HUDEP-2 (cell line): ENCODE measurements around the gene DDX60.
"Not testable (repeated sequence)": the region's sequence is repeated elsewhere in the genome, so short reads cannot be mapped to it uniquely, and the experiment has no call there.

Experiments used
- DNase-seq, 76 experiments: peaks; one replicate each; lab custom pipeline; 2025; ENCODE audit not compliant: unreplicated experiment in 76 of 76; lab: John Stamatoyannopoulos, UW

DDX60 gene

DNA sequence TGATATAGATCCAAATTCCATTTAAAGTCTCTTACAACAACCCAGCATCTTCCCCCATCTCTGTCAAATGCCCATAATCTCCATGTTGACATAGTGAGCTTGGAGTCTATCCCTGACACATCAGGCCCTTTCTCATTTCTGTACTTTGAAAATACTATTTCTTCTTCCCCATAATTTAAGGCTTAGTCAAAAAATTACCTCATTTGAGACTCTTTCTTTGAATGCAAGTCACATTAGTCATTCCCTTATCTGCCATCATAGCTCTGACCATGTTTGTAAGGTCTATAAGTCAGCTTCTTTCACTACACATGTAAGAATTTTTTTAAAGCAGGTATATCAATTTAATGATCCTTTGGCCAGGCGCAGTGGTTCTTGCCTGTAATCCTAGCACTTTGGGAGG lies 99.9 kb downstream of the DDX60 start:
- peak in 3 of 76 experiments; percentile 1 to 11 (median 6) for DNase-seq

DNA sequence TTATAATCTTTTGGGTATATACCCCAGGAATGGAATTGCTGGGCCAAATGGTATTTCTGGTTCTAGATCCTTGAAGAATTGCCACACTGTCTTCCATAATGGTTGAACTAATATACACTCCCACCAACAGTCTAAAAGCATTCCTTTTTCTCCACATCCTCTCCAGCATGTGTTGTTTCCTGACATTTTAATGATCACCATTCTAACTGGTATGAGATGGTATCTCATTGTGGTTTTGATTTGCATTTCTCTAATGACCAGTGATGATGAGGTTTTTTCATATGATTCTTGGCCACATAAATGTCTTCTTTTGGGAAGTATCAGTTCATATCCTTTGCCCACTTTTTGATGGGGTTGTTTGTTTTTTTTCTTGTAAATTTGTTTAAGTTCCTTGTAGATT lies 105.0 kb downstream of the DDX60 start:
- not testable (repeated sequence) for DNase-seq

DNA sequence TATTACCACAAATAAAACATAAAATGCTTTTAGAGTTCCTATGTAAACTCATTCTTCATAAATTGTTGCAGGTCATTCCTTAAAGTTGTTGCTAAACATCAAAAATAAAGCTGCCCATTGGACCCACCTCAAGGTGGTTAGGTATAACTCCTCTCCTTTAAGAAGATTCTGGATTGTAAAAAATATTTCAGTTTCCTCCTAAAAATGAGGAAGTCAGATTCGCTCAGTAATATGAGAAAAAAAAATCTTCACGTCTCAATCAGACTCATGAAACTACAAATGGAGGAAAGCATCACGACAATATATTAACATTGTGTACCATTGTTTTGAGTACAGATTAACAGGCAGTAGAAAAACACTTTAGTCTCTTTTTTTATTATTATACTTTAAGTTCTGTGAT lies 105.9 kb downstream of the DDX60 start:
- DNase-seq = no peak

DNA sequence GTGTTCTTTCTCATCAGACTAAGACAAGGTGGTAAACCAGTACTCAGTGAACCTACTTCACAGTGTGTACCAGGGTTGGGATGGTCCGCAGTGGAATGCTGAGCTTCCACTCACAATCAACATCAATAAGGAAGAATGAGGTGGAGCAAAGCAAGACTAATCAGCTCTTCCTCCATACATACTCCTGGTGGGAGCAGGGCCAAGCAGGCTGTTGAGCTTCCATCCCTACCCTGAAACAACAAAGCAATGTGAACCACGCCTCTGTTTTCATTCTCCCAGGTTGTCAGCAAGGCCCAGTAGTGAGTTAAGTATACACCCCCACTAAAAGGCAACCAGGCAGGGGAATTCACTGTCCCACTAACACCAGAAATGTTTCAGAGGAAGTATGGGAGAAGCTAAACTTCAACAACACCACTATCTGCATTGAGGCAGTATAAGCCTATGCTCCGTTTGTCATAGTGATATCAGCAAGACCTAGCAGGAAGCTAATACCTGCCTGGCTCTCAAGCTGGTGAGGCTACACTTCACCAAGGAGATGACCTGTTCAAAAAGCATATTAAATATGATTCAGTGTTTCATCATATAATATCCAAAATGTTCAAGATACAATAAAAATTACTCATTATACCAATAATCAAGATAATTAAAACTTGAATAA lies 109.5 kb downstream of the DDX60 start:
- DNase-seq = no peak

DNA sequence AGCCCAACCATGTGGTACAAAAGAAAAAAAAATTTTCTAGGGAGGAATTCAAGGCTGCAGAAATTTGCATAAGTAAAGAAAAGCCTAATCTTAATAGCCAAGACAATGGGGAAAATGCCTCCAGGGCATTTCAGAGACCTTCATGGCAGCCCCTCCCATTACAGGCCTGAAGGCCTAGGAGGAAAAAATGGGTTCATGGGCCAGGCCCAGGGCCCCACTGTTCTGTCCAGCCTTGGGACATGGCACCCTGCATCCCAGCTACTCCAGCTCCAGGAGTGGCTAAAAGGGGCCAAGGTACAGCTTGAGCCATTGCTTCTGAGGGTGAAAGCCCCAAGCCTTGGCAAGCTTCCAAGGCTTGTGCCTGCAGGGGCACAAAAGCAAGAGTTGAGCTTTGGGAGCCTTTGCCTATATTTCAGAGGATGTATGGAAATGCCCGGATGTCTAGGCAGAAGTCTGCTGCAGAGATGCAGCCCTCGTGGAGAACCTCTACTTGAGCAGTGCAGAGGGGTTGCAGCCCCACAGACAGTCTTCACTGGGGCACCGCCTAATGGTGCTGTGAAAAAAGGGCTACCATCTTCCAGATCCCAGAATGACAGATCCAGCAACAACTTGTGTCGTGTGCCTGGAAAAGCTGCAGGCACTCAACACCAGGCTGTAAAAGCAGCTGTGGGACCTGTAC lies 115.2 kb downstream of the DDX60 start:
- DNase-seq = no peak

DNA sequence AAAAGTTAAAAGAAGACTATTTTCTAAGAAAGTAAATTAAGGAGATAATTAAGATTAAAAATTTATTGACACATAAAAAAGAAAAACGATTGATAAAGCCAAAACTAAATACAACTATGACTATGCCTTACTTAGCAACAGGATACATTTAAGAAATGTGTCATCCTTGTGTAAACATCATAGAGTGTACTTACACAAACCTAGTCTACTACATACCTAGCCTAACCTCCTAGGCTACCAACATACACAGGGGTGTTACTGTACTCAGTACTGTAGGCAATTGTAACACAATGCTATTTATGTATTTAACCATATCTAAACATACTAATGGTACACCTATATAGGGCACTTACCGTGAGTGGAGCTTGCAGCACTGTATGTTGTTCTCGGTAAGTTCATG lies 117.9 kb downstream of the DDX60 start:
- DNase-seq = no peak

DNA sequence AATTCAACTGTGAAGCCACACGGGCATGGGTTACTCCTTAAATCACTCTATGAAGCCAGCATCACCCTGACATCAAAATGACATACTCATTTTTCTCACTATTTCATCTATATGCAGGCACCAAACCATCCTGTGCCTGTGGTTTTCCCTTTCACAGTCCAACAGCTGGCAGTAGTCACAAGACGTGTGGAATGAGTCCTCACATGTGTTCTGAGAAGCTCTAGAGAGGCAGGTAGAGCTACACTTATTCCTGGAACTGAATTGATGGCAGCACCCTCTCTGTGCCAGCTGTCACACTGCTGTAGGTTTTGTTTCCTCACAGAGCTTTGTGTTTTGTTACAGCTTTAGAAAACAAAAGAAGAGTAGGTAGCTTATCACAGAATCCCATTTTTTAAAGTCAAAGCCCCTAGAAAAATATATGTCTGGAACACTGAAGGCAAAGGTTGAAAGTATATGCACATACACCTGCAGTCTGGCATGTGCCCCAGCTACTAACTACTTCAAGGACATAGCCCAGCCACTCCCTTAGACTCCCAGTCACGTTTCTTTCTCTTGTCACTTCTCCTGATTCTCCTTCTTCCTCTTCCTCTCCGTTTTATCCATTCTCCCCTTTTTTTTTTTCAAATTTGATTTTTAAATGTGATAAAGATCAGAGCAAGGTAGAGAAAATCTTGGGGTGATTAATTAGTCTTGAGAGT lies 119.1 kb downstream of the DDX60 start:
- no peak for DNase-seq

DNA sequence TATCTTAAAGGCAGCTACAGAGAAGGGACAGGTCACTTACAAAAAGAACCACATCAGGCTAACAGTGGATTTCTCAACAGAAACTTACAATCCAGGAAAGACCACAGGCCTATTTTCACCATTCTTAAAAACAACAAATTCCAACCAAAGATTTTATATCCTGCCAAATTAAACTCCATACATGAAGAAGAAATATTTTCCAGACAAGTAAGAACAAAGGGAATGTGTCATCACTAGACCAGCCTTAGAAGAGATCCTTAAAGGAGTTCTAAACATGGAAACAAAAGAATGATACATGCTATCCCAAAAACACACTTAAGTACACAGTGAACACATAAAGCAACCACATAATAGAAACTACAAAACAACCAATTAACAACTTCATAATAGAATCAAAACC lies 120.6 kb downstream of the DDX60 start:
- DNase-seq = no peak

DNA sequence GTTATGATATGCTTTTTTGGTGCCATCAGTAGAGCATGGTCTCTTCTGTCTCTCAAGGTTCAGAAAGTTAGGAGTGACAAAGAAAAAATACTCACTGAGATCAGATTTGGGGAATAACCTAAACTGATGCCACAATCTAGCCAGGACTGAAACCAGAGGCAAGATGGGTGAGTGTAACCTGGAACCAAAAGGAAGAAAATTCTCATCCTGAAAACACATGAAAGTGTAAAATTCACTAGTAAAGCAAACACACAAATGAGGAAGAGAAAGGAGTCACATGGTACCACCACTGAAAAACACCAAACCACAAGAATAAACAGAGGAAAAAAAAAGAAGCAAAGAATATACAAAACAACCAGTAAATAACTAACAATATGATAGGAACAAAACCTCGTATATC lies 129.8 kb downstream of the DDX60 start:
- DNase-seq = no peak

DNA sequence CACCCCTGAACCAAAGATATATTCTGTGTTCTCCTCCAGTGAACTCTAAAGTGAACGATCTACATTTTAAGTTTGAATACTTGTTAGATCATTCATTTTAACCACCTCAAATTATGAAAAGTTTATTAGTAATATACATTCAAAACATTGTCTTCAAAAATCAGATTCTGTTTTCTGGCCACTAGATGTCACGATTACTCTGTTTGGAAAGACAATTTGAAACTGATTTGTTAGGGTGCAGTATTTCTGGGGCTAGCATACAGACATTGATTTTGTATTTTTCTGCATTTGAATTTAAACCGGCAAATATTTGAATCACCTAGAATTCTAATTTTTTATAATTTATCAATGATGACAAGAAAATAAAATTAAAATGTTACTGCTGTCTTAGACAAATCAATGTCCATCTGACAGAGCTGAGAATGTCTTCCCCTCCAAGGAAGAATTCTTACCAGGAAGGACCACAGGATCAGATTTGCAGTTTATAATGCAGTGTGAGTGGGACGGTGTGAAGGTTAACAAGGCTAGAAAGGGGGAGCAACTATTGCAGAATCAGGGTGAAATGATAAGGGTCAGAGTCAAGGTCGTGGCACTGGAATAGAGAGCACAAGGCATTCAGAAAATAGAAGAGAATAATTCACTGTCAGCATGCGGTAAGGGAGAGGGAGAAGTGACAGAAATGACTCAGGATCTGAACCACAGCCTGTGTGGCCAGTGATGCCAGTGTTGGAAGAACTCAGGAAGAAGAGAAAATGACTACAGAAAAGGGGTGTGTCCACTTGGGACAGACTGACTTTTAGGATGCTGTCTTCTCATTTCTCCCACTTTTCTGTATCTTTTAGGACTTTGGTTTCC lies 134.6 kb downstream of the DDX60 start:
- peak in 22 of 76 experiments; percentile 1 to 42 (median 18) for DNase-seq

DNA sequence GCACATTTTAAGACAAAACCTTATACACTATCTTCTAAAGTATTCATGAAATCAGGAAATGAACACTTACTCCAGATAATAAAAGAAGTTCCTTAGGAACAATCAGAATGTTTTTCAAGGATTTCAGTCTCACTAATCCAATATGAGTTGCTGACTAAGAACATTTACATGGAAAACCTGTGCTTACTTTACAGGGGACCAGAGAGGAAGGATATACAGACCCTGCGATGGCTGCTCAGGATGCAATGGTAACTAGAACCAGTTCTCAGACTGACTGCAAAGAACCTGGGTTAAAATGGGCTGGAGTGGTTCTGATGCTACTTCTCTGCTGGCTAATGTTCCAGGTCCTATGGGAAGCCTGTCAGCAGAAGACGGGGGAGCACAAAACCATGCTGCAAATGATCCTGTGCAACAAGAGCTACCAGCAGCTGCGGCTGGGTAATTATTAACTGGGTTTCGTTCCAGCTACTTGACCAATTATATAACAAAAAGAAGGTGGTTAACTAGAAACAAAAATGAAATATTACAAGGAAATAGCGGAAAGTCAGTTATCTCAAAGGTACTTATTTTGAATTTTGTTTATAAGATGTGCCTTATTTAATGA lies 140.9 kb downstream of the DDX60 start:
- DNase-seq = no peak

DNA sequence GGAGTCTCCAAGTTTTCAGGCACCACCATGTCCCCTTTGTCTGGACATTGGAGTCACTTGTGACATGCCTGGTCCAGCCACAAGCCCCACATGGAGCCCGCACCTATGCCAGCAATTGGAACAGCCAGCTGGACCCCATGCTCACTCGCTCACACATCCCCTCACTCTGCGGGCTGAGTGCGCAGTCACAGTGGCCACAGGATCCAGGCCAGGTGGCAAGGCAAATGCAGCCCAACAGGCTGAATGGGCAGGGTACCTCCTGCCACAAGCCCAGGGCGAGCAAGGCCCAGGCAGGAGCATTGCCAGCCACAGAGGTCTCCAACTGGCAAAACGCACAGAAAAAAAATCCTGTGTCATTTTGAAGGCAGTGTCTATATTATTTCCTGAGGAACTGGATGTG lies 144.2 kb downstream of the DDX60 start:
- no peak for DNase-seq

DNA sequence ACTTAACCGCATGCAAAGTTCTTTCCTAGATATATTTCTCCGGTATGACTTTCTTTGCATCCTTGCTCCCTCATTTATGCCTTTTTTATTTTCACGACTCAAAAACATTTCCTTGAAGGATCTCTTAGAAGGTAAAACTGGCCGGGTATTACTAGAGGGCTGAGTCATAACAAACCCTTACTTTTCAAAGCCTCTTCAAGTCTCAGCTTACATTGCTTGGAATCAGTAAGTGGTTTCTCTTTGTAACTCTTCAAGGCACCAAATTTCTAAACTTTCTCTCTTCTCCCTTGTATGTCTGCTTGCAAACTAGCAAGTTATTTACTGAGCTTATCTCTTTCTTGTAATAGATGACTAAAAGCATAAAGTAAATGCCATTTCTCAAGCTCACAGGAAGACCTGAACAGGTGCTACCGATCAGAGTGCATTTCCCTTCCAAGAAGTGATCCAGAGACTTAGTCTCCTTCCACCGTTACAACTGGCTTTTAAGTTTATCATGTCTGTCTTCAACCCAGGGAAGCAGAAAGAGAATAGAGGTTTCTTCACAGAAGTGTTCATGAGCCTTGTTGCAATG lies 150.8 kb downstream of the DDX60 start:
- no peak for DNase-seq
